Mucosa of descending colon (tissue), 3 donors: Measurements from ENCODE around the gene AGAP1. TPM values are rescaled to one million over a fixed set of nuclear protein-coding genes. Genes with fewer than 3 reads are reported as not detected.

Experiments
- ATAC-seq: fragments of 200-7000 bp; cut with Tn5 transposase; one replicate; pipeline ENCODE4 v1.9.1; 2020; ENCODE audit warnings: mild to moderate bottlenecking, moderate library complexity
- DNase-seq, 3 donors: peaks; one replicate each; pipeline ENCODE4 v3.0.0-alpha.2; 2020
- H3K36me3 ChIP-seq: fragments of 200-600 bp; one replicate; pipeline ENCODE4 v1.8.0; 2021; ENCODE audit warnings: low read depth, mild to moderate bottlenecking
- H3K4me1 ChIP-seq: fragments of 200-600 bp; one replicate; pipeline ENCODE4 v1.8.0; 2021; ENCODE audit warnings: low read depth, mild to moderate bottlenecking
- H3K4me3 ChIP-seq: fragments of 200-600 bp; one replicate; pipeline ENCODE4 v1.8.0; 2021; ENCODE audit warnings: mild to moderate bottlenecking
- H3K9me3 ChIP-seq: fragments of 200-600 bp; one replicate; pipeline ENCODE4 v1.8.0; 2021; ENCODE audit warnings: mild to moderate bottlenecking
- CTCF ChIP-seq: fragments of 200-600 bp; IDR thresholded peaks from one replicate; pipeline ENCODE4 v1.8.0; 2022; ENCODE audit warnings: antibody characterized with exemption, mild to moderate bottlenecking
- intact Hi-C, 2 donors: fragments of 100-400 bp; cut with DNase I in 1 of 2; cut with micrococcal nuclease in 1 of 2; formaldehyde crosslinking; loops; one replicate each; pipeline versions ENCODE4 v1.11.0 to v1.11.1; 2022; cut with DNase I, micrococcal nuclease
- total RNA-seq, 3 donors: library from RNA; stranded (reverse); fragmentation: NEBNext Ultra II Directional in 2 of 3; extraction: Animal tissue kit (Norgen Biotek cat#: 25700) in 2 of 3; gene quantifications; one replicate each; pipeline versions ENCODE4 v1.2.1 to v1.2.4, GENCODE V29; 2021 to 2023
- donor health status: DM: no; HTN: no; CAD: no; lungs with moderate emphysema.
- donor health status: DM: no; HTN: no; CAD: no.
- donor health status: DM: no; HTN: yes; CAD: no.

AGAP1 gene
- total RNA-seq, 3 donors from 2014 or later = 68.1 to 112 (median 88.9) TPM

- intact Hi-C loops = no loop called here
- ATAC-seq (no peak), DNase-seq (no peak)
- H3K4me3 ChIP-seq = no peak overlapping the region
- H3K9me3 ChIP-seq = no peaks in the 10 kb centered on the region
- H3K4me1 ChIP-seq = no peaks in the 10 kb centered on the region
- no peak for TF ChIP-seq CTCF
- no peaks in the 10 kb centered on the region for H3K36me3 ChIP-seq
Observed at GRCh38 chr2:236124182-236124893, 630.5 kb downstream of the AGAP1 start.

DNA sequence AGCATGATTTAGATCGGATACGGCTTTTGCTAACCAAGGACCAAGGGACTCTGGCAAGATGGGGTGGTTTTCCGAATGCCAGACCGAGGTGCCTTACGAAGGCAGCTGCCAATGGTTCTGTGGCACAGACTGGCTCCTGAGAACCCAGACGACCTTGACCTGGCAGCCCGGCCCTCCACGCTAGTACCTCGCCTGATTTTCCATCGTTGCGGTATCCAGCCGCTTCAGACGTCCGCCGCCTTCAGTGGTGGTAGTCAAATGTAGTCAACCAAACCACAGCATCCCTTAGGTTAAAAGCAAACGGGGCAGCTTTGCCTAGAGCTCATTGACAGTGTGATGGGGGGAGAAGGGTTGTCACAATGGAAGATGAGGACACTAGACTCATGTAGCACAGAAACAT is 631.7 kb downstream of the AGAP1 start:
- H3K4me3 ChIP-seq = no peak overlapping the region
- ATAC-seq (no peak), DNase-seq (no peak)
- intact Hi-C loops = no loop called here
- H3K4me1 ChIP-seq = no peaks in the 10 kb centered on the region
- H3K36me3 ChIP-seq = no peaks in the 10 kb centered on the region
- TF ChIP-seq CTCF = no peak
- H3K9me3 ChIP-seq = no peaks in the 10 kb centered on the region

DNA sequence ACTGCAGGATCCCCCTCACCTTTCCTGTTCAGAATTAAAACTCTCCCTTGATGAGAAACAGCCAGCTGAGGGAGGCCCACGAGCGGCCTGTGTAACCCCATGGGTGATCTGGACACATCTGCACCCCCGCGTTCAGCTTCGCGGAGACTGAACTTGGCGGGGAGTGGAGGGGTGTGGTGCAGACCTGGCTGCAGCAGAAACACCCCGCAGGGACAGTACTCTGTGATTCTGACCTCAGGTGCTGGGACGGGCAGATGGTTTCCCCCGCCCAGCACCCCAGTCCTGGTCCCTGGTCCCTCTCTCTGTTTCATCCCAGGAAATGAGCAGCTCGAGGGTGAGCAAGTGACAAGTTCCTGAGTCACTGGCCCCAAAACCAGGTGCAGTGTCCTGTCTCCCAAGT is 633.2 kb downstream of the AGAP1 start:
- no peak for TF ChIP-seq CTCF
- Histone ChIP-seq H3K9me3 (no peaks in the 10 kb centered on the region), H3K36me3 (no peaks in the 10 kb centered on the region), H3K4me1 (no peaks in the 10 kb centered on the region), H3K4me3 (no peak overlapping the region)
- DNase-seq (no peak), ATAC-seq (no peak)
- intact Hi-C loops = no loop called here

GRCh38 chr2:236128321-236128720 is 634.5 kb downstream of the AGAP1 start:
- H3K36me3 ChIP-seq = no peaks in the 10 kb centered on the region
- DNase-seq = no peak
- H3K9me3 ChIP-seq = no peaks in the 10 kb centered on the region
- H3K4me3 ChIP-seq = no peak overlapping the region
- ATAC-seq = no peak
- TF ChIP-seq CTCF = no peak
- no peaks in the 10 kb centered on the region for H3K4me1 ChIP-seq
- intact Hi-C loops = no loop called here

GRCh38 chr2:236129935-236130334 is 636.1 kb downstream of the AGAP1 start:
- Histone ChIP-seq H3K36me3 (no peaks in the 10 kb centered on the region), H3K4me3 (no peak overlapping the region), H3K9me3 (no peaks in the 10 kb centered on the region), H3K4me1 (no peaks in the 10 kb centered on the region)
- TF ChIP-seq CTCF = no peak
- DNase-seq = no peak
- intact Hi-C loops = no loop called here
- ATAC-seq = no peak
